ENCODE results near the gene STRN. TPM values are rescaled to one million over a fixed set of nuclear protein-coding genes. Genes with fewer than 3 reads are reported as not detected.

Gene STRN
- total RNA-seq, 1 experiment from 2014 or later: 37.4 TPM

GRCh38 chr2:36976065-36976464, 9.7 kb upstream of the STRN start:
- no TSS peak for BruUV-seq (replicated peaks)
- ChIA-PET CTCF (no interaction called here), POLR2A (no interaction called here)
- Histone ChIP-seq H3K4me3 (ENCODE audit: low read depth in 2 of 2, low read length in 2 of 2) (no peak overlapping the region), H3K4me1 (ENCODE audit: control insufficient read depth, insufficient read depth, low read length) (no peaks in the 10 kb centered on the region), H3K27me3 (ENCODE audit: control insufficient read depth, insufficient read depth, low read length) (no peaks in the 10 kb centered on the region), H3K9me3 (ENCODE audit: control insufficient read depth, insufficient read depth, low read depth, low read length) (no peaks in the 10 kb centered on the region), H3K36me3 (ENCODE audit: control insufficient read depth, insufficient read depth, low read length) (no peaks in the 10 kb centered on the region), H3K27ac (ENCODE audit: low read length) (no peak overlapping the region)
- ATAC-seq (no peak), DNase-seq (ENCODE audit: low read depth, low spot score) (no peak)
- TF ChIP-seq, protein P1, sequence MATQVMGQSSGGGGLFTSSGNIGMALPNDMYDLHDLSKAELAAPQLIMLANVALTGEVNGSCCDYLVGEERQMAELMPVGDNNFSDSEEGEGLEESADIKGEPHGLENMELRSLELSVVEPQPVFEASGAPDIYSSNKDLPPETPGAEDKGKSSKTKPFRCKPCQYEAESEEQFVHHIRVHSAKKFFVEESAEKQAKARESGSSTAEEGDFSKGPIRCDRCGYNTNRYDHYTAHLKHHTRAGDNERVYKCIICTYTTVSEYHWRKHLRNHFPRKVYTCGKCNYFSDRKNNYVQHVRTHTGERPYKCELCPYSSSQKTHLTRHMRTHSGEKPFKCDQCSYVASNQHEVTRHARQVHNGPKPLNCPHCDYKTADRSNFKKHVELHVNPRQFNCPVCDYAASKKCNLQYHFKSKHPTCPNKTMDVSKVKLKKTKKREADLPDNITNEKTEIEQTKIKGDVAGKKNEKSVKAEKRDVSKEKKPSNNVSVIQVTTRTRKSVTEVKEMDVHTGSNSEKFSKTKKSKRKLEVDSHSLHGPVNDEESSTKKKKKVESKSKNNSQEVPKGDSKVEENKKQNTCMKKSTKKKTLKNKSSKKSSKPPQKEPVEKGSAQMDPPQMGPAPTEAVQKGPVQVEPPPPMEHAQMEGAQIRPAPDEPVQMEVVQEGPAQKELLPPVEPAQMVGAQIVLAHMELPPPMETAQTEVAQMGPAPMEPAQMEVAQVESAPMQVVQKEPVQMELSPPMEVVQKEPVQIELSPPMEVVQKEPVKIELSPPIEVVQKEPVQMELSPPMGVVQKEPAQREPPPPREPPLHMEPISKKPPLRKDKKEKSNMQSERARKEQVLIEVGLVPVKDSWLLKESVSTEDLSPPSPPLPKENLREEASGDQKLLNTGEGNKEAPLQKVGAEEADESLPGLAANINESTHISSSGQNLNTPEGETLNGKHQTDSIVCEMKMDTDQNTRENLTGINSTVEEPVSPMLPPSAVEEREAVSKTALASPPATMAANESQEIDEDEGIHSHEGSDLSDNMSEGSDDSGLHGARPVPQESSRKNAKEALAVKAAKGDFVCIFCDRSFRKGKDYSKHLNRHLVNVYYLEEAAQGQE (IDR thresholded peaks at IDR 0.05; ENCODE audit: insufficient read depth in 1 of 2, low read depth in 2 of 2, low read length in 1 of 2): no peak
- TF ChIP-seq POLR2AphosphoS5 (IDR thresholded peaks at IDR 0.05; ENCODE audit: low read depth, low read length) (no peak), SIN3A (IDR thresholded peaks at IDR 0.05; ENCODE audit: borderline replicate concordance, insufficient read depth, low read depth, low read length) (no peak), CTCF (IDR thresholded peaks at IDR 0.05) (no peak), TCF7L2 (IDR thresholded peaks at IDR 0.05; ENCODE audit: low read depth, low read length) (no peak)
- in situ Hi-C loops (cut with HindIII; ENCODE audit: low pct_unique_long_range_greater_than_20kb, low sequenced_read_pairs): no loop called here
- intact Hi-C loops (cut with micrococcal nuclease; ENCODE audit: unreplicated experiment): no loop called here

GRCh38 chr2:36975306-36975705, 9.0 kb upstream of the STRN start:
- H3K9me3 ChIP-seq (ENCODE audit: control insufficient read depth, insufficient read depth, low read depth, low read length): no peaks in the 10 kb centered on the region
- TF ChIP-seq TCF7L2 (IDR thresholded peaks at IDR 0.05; ENCODE audit: low read depth, low read length): no peak
- in situ Hi-C loops (cut with HindIII; ENCODE audit: low pct_unique_long_range_greater_than_20kb, low sequenced_read_pairs): no loop called here
- POLR2A ChIA-PET: no interaction called here
- H3K27me3 ChIP-seq (ENCODE audit: control insufficient read depth, insufficient read depth, low read length): no peaks in the 10 kb centered on the region
- no TSS peak for BruUV-seq (replicated peaks)
- intact Hi-C loops (cut with micrococcal nuclease; ENCODE audit: unreplicated experiment): no loop called here
- DNase-seq (ENCODE audit: low read depth, low spot score) (no peak), ATAC-seq (no peak)
- H3K36me3 ChIP-seq (ENCODE audit: control insufficient read depth, insufficient read depth, low read length): no peaks in the 10 kb centered on the region
- no peak overlapping the region for H3K27ac ChIP-seq (ENCODE audit: low read length)
- CTCF ChIA-PET: no interaction called here
- no peaks in the 10 kb centered on the region for H3K4me1 ChIP-seq (ENCODE audit: control insufficient read depth, insufficient read depth, low read length)
- H3K4me3 ChIP-seq (ENCODE audit: low read depth in 2 of 2, low read length in 2 of 2): no peak overlapping the region

- DNase-seq (ENCODE audit: low read depth, low spot score) (no peak), ATAC-seq (no peak)
- no TSS peak for BruUV-seq (replicated peaks)
- ChIA-PET POLR2A (interaction anchor here (0.6 kb wide), 1 partner anchor 78 kb away, joined by 7 read pairs; no protein-coding TSS in a partner anchor), CTCF (no interaction called here)
- in situ Hi-C loops (cut with HindIII; ENCODE audit: low pct_unique_long_range_greater_than_20kb, low sequenced_read_pairs): no loop called here
- no peaks in the 10 kb centered on the region for H3K9me3 ChIP-seq (ENCODE audit: control insufficient read depth, insufficient read depth, low read depth, low read length)
- no peak overlapping the region for H3K4me3 ChIP-seq (ENCODE audit: low read depth in 2 of 2, low read length in 2 of 2)
- H3K27ac ChIP-seq (ENCODE audit: low read length): no peak overlapping the region
- no peaks in the 10 kb centered on the region for H3K27me3 ChIP-seq (ENCODE audit: control insufficient read depth, insufficient read depth, low read length)
- intact Hi-C loops (cut with micrococcal nuclease; ENCODE audit: unreplicated experiment): no loop called here
- no peaks in the 10 kb centered on the region for H3K36me3 ChIP-seq (ENCODE audit: control insufficient read depth, insufficient read depth, low read length)
- no peak for TF ChIP-seq TCF7L2 (IDR thresholded peaks at IDR 0.05; ENCODE audit: low read depth, low read length)
- no peak for TF ChIP-seq CTCF (IDR thresholded peaks at IDR 0.05)
- peaks cover under 1% of the 10 kb centered on the region; the same call in 1 of the 2 replicates for H3K4me1 ChIP-seq (ENCODE audit: control insufficient read depth, insufficient read depth, low read length)
These were observed 7.0 kb upstream of the STRN start for GRCh38 chr2:36973320-36973719.
